ENCODE results near the gene LY6G5C. TPM values are rescaled to one million over a fixed set of nuclear protein-coding genes. Genes with fewer than 3 reads are reported as not detected.

The LY6G5C gene
- total and polyA plus RNA-seq, 2 experiments from 2014 or later, result 2.1 TPM; not detected in 1

GRCh38 chr6:31697555-31697954 is 16.7 kb upstream of the LY6G5C start:
- Mint-ChIP-seq H3K9me3 (no peaks in the 10 kb centered on the region), H3K27ac (no peak overlapping the region), H3K4me3 (no peak overlapping the region), H3K36me3 (ENCODE audit: low read depth) (peaks cover 21% of the 10 kb centered on the region), H3K27me3 (ENCODE audit: insufficient read depth, low read depth, poor library complexity) (peaks cover 5% of the 10 kb centered on the region), H3K4me1 (peaks cover 8% of the 10 kb centered on the region)
- Histone ChIP-seq H4K20me1 (replicated peaks; ENCODE audit: insufficient read depth) (peaks cover 3% of the 10 kb centered on the region; the same call in 1 of the 2 replicates), H3K36me3 (ENCODE audit: insufficient read depth) (peaks cover 6% of the 10 kb centered on the region; the same call in 1 of the 2 replicates), H3K27ac (ENCODE audit: low read depth) (no peak overlapping the region), H2AFZ (no peak overlapping the region), H3K79me2 (replicated peaks; ENCODE audit: insufficient read depth) (peaks cover 14% of the 10 kb centered on the region), H3K4me3 (no peak overlapping the region), H3K27me3 (ENCODE audit: insufficient read depth) (no peaks in the 10 kb centered on the region), H3K4me2 (no peak overlapping the region), H3K9me2 (ENCODE audit: insufficient read depth) (no peaks in the 10 kb centered on the region), H3K4me1 (ENCODE audit: insufficient read depth) (peaks cover 5% of the 10 kb centered on the region; the same call in 1 of the 2 replicates), H3F3A (replicated peaks; ENCODE audit: low read depth) (peaks cover 3% of the 10 kb centered on the region; the same call in 1 of the 2 replicates)
- no peak for ATAC-seq
- no peak for DNase-seq (ENCODE audit: low spot score)
- no peak for TF ChIP-seq STAT1 (IDR thresholded peaks at IDR 0.05; ENCODE audit: unreplicated experiment)
- no peak for TF ChIP-seq EZH2 (IDR thresholded peaks at IDR 0.05; ENCODE audit: low read depth, unreplicated experiment)
- no peak for TF ChIP-seq JUNB (IDR thresholded peaks at IDR 0.05; ENCODE audit: unreplicated experiment)
- TF ChIP-seq ZNF114 (CRISPR knock-in tag; IDR thresholded peaks at IDR 0.05), result no peak
- TF ChIP-seq NANOG (IDR thresholded peaks at IDR 0.05; ENCODE audit: borderline replicate concordance), result no peak
- TF ChIP-seq ZNF462 (CRISPR knock-in tag; IDR thresholded peaks at IDR 0.05), result no peak
- no peak for TF ChIP-seq POLR2AphosphoS5 (IDR thresholded peaks at IDR 0.05; ENCODE audit: low read depth)
- no peak for TF ChIP-seq REST (IDR thresholded peaks at IDR 0.05; ENCODE audit: unreplicated experiment)
- TF ChIP-seq ZNF331 (CRISPR knock-in tag; IDR thresholded peaks at IDR 0.05; ENCODE audit: low read depth), result no peak
- TF ChIP-seq ETS1 (IDR thresholded peaks at IDR 0.05), result no peak
- no peak for TF ChIP-seq CREB1 (CRISPR knock-in tag; IDR thresholded peaks at IDR 0.05; ENCODE audit: low read depth)
- TF ChIP-seq CTCF (conservative IDR thresholded peaks at IDR 0.05; ENCODE audit: low read depth in 2 of 2), result no peak

Measured in GM23338 (cell line).